Endothelial cell of hepatic sinusoid (primary cell): ENCODE results near the gene ZNF536.
"Not testable (repeated sequence)": the region's sequence is repeated elsewhere in the genome, so short reads cannot be mapped to it uniquely, and the experiment has no call there.

Source experiments
- in situ Hi-C: cut with HindIII; loops from 2 replicates; pipeline ENCODE4 v1.10.0; 2017; ENCODE audit warnings: low sequenced_read_pairs

The ZNF536 gene

GRCh38 chr19:30340771-30341561 lies 31.2 kb upstream of the ZNF536 start:
- in situ Hi-C loops = loop anchor here (5.0 kb wide), 1 partner anchor 66 kb away; no protein-coding TSS in a partner anchor

GRCh38 chr19:30341611-30342201 lies 30.5 kb upstream of the ZNF536 start:
- in situ Hi-C loops = loop anchor here (5.0 kb wide), 1 partner anchor 66 kb away; no protein-coding TSS in a partner anchor

- in situ Hi-C loops = loop anchor here (5.0 kb wide), 1 partner anchor 64 kb away; no protein-coding TSS in a partner anchor
Measured at GRCh38 chr19:30342901-30343300, 29.3 kb upstream of the ZNF536 start.

GRCh38 chr19:30344446-30345425 lies 27.4 kb upstream of the ZNF536 start:
- in situ Hi-C loops = loop anchor here (5.0 kb wide), 1 partner anchor 63 kb away; no protein-coding TSS in a partner anchor

GRCh38 chr19:30345686-30346085 lies 26.5 kb upstream of the ZNF536 start:
- in situ Hi-C loops = no loop called here

- in situ Hi-C loops = not testable (repeated sequence)
Measured at GRCh38 chr19:30346468-30346867, 25.7 kb upstream of the ZNF536 start.

GRCh38 chr19:30349131-30349730 lies 23.0 kb upstream of the ZNF536 start:
- in situ Hi-C loops = no loop called here

- in situ Hi-C loops = no loop called here
Measured at GRCh38 chr19:30350692-30351663, 21.2 kb upstream of the ZNF536 start.

GRCh38 chr19:30351774-30352173 lies 20.4 kb upstream of the ZNF536 start:
- in situ Hi-C loops = no loop called here

GRCh38 chr19:30353394-30353945 lies 18.7 kb upstream of the ZNF536 start:
- in situ Hi-C loops = no loop called here

- in situ Hi-C loops = no loop called here
Measured at GRCh38 chr19:30355586-30355985, 16.6 kb upstream of the ZNF536 start.

GRCh38 chr19:30356951-30357579 lies 15.1 kb upstream of the ZNF536 start:
- in situ Hi-C loops = no loop called here

- in situ Hi-C loops = no loop called here
Measured at GRCh38 chr19:30357580-30357954, 14.6 kb upstream of the ZNF536 start.

- in situ Hi-C loops = no loop called here
Measured at GRCh38 chr19:30358319-30358718, 13.9 kb upstream of the ZNF536 start.

GRCh38 chr19:30358821-30359580 lies 13.2 kb upstream of the ZNF536 start:
- in situ Hi-C loops = no loop called here

GRCh38 chr19:30359936-30360335 lies 12.2 kb upstream of the ZNF536 start:
- in situ Hi-C loops = no loop called here

- in situ Hi-C loops = no loop called here
Measured at GRCh38 chr19:30360376-30361106, 11.6 kb upstream of the ZNF536 start.
